CD1c-positive myeloid dendritic cell (primary cell): ENCODE results near the gene LCE1D.

ENCODE experiments used
- DNase-seq: peaks from one replicate; pipeline ENCODE4 v3.0.0-alpha.2; 2016; ENCODE audit errors: extremely low spot score

Gene LCE1D

DNA sequence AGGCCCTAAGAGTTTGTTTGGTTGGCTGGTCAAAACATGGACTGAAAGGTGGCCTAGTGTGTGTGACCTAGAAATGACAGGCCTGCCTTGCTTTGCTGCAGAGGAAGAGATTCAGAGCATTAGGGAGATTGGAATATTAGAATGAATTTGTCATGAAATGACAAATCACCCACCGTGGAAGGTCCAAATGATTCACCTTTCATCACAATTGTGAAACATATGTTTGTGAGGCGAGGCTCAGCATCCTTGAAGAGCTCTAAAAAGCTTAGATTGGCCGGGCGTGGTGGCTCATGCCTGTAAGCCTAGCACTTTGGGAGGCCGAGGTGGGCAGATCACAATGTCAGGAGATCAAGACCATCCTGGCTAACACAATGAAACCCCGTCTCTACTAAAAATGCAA is 20.8 kb downstream of the LCE1D start:
- no peak for DNase-seq

DNA sequence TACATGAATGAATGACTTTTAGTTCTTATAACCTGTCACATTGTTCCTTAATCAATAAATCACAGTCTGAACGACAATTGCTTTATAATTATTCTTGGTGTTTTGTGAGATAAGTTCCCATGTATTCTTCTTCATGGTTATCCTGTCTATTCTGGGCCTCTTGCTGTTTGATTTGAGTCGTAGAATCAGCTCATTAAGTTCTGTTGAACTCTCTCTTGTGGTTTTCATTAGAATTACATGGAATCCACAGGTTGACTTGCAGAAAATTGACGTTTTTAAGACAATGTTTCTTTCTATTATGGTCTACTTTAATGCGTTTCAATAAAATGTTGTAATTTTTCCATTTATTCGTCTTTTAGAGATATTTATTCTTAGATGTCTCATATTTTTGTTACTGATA is 26.8 kb downstream of the LCE1D start:
- no peak for DNase-seq

DNA sequence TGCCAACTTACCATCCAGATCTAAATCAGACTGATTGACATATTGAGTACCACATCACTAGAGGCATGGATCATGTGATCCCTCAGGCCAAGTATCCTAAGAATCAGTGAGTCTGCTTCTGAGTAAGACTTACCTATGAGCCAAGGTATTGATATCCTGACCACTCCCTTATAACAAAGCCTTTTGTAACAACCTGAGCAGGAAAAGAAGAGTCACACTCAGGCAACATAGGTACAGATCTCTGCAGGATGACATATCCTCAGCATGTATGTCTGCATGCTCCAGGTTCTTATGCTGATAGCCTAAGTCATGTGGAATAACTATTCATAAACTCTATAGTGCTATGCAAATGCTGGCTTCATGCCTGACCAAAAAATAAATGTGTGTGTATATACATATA is 28.4 kb downstream of the LCE1D start:
- DNase-seq: no peak

DNA sequence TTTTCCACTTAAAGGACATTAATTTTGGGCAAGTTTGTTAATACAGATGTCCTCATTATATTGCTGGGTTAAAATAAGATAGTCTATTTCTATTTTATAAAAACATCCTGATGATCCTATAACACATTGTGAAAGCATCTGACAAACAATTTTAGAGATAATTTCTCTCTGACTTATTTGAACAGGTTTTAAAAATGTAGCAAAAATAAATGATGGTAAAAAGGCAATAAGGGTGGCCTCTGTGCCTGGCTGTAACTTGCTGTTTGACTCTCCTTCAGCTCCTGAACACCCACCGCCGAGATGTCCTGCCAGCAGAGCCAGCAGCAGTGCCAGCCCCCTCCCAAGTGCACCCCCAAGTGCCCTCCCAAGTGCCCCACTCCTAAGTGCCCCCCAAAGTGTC is 30.7 kb downstream of the LCE1D start, which contains the start of gene LCE1A:
TSS of gene LCE1A (plus strand) at position 301 of the 400 bp plus-strand sequence. CDS start at position 301, 0 bp downstream.
- DNase-seq: no peak

DNA sequence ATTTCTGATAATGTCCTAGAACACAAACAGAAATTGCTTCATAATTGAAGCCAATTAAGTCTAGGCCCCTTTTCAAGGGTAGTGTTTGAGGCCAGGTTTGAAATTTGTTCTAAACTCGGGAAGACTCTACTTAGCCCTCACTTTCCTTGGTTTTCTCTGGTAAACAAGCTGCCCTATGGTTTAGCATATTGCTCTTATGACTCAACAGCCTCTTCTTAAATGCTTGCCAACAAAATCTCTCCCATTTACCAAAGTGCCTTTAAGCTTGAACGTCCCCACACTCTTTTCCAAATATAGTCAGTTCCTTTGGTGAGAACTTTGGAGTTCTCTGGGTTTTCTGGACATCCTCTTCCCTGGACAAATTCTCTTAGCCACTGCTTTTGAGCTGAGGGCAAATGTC is 40.3 kb downstream of the LCE1D start:
- no peak for DNase-seq

DNA sequence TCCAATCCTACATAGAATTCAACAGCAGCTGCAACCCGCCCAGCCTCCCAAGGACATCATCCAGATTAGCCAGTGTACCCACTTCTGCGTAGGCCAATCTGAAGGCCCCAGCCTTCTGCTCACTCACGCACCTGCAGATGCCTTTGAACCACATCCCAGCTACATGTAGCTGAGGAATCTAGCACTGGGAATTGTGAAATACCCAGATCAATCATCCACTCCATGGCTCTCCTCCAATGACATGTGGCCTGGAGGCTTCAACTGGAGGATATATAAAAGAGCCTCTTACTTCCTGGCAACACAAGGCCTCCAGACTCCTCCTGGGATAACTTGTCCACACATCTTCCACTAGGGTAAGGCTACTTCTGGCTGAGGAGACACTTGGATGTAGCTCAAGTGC is 46.0 kb downstream of the LCE1D start, which contains the start of gene LCE6A:
TSS of gene LCE6A (plus strand) at position 301 of the 400 bp plus-strand sequence. CDS start 665 bp downstream, outside the sequence.
- DNase-seq: no peak
